Neural cell (in vitro differentiated cells): ENCODE measurements around the gene CFAP52.

Source experiments
- CTCF ChIP-seq: fragments of 450-650 bp; IDR thresholded peaks from 2 replicates; pipeline ENCODE4 v1.5.1; 2014; ENCODE audit warnings: antibody characterized with exemption, mild to moderate bottlenecking, moderate library complexity; ENCODE audit not compliant: poor library complexity, severe bottlenecking
- EP300 ChIP-seq: fragments of 450-650 bp; conservative IDR thresholded peaks from 2 replicates; pipeline ENCODE4 v1.6.1; 2014; ENCODE audit warnings: antibody characterized with exemption, mild to moderate bottlenecking, moderate library complexity; ENCODE audit not compliant: poor library complexity, severe bottlenecking
- EZH2 ChIP-seq: fragments of 200-600, 300-800 bp; shearing (Covaris generic), sonication (generic); IDR thresholded peaks from 2 replicates; pipeline ENCODE4 v1.6.1; 2014; ENCODE audit warnings: antibody characterized with exemption, low read length, borderline replicate concordance, mild to moderate bottlenecking; ENCODE audit not compliant: insufficient read depth, poor library complexity, severe bottlenecking
- POLR2AphosphoS5 ChIP-seq: IDR thresholded peaks from 2 replicates; pipeline ENCODE4 v1.6.1; 2012
- RAD21 ChIP-seq: fragments of 450-650 bp; conservative IDR thresholded peaks from 2 replicates; pipeline ENCODE4 v1.6.1; 2014; ENCODE audit warnings: antibody characterized with exemption, mild to moderate bottlenecking, moderate library complexity
- TAF1 ChIP-seq: IDR thresholded peaks from 2 replicates; pipeline ENCODE4 v1.6.1; 2012; ENCODE audit warnings: low read depth

GRCh38 chr17:9527788-9528187, 48.7 kb upstream of the CFAP52 start:
- TF ChIP-seq CTCF (no peak), POLR2AphosphoS5 (no peak), EZH2 (no peak), EP300 (no peak), RAD21 (no peak), TAF1 (no peak)
